HTR-8/SVneo (cell line): ENCODE data around the gene ZNFX1.
A peak's percentile ranks its signal among the peaks of the same experiment; 100 is the strongest.
"Not testable (repeated sequence)": the region's sequence is repeated elsewhere in the genome, so short reads cannot be mapped to it uniquely, and the experiment has no call there.

Experiments
- DNase-seq: peaks from one replicate; pipeline ENCODE4 v3.0.0; 2011; ENCODE audit warnings: low spot score, mixed read lengths; ENCODE audit not compliant: insufficient read length
- FAIRE-seq: peaks from 2 replicates; lab custom pipeline; 2011; peaks lifted over from hg19 to GRCh38; lab: Jason Lieb, UNC

The ZNFX1 gene

GRCh38 chr20:49294002-49294654, 16.3 kb upstream of the ZNFX1 start:
- FAIRE-seq: peak; percentile 86
- DNase-seq: not testable (repeated sequence)

- no peak for DNase-seq
- FAIRE-seq: no peak
These were observed 15.3 kb upstream of the ZNFX1 start for GRCh38 chr20:49293122-49293521.

DNA sequence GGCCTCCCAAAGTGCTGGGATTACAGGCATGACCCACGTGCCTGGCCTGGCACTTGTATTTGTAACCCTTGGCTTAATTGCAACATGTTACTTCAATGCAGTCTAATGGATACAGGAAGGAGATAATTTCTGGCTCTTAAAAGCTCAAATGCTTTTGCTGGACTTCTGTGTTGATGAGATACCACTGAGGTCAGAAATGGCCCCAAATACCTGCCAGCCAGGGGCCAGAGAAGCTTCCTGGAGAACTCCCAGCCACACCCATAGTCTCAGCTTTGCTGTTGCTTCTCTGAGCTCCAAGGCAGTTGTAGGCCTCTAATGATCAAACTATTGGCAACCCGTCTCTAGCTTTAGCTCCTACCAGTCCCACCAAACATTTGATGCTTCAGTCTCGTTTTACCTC, 14.2 kb upstream of the ZNFX1 start:
- DNase-seq: no peak
- no peak for FAIRE-seq

DNA sequence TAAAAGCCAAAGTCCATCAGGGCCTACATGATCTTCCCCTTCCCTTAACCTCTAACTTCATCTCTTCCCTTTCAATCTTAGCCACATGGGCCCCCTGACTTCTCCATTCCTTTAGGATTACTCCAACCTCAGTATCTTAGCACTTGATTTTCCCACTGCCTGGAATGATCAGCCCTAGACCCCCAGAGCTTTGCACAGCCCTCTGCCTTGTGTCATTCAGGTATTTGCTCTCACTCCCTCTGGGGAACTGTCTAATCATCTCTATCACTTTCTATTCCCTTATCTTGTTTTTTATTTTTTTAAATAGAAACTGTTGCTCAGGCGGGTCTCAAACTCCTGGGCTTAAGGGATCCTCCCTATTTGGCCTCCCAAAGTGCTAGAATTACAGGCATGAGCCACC, 13.3 kb upstream of the ZNFX1 start:
- DNase-seq: no peak
- no peak for FAIRE-seq

GRCh38 chr20:49290608-49291191, 12.8 kb upstream of the ZNFX1 start:
- DNase-seq: no peak
- peak; percentile 69 for FAIRE-seq

GRCh38 chr20:49288784-49289696, 11.2 kb upstream of the ZNFX1 start:
- FAIRE-seq: no peak

DNA sequence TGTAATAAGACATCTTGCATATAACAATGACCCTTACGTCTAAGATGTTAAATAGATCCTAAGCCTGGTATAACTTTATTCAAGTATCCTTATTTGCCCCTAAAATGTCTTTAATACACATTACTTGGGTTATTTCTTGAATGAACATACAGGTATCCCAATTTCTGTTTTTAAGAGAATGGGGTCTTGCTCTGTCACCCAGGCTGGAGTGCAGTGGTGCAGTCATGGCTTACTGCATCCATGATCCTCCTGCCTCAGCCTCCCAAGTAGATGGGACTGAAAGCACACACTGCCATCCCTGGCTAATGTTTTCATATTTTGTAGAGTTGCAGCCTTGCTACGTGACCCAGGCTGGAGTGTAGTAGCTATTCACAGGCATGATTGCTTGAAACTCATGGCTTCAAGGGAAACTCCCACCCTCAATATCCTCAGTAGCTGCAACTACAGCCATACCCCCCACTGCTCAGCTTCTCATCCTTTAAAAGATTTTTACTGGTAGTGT, 10.4 kb upstream of the ZNFX1 start:
- FAIRE-seq (peak; percentile 51), DNase-seq (no peak)

More at GRCh38 chr20:49288784-49289696, 11.2 kb upstream of the ZNFX1 start:
- DNase-seq: no peak

GRCh38 chr20:49287555-49288249, 9.8 kb upstream of the ZNFX1 start:
- DNase-seq (no peak), FAIRE-seq (no peak)

- DNase-seq (no peak), FAIRE-seq (no peak)
These were observed 9.1 kb upstream of the ZNFX1 start for GRCh38 chr20:49286689-49287551.

GRCh38 chr20:49285813-49286494, 8.1 kb upstream of the ZNFX1 start:
- DNase-seq (no peak), FAIRE-seq (no peak)

DNA sequence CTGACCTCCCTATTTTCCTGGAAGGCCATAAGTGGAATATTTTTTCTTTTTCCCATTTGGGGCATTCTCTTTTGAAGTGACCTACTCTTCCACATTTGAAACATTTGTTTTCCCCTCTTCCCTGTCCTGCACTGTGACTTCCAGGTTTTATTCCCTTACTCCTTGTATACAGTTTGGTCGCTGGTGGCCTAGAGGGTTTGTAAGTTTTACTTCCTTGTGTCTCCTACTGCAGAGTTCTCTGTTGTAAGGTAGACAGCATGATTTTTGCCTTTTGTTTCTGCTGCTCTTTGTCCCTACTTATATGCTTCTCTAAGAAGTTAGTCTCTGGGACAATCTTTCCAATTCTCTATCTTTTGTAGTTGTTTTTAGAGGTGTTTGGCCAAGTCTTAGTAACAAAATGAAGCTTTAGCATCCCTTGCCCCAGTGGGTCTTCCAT, 7.4 kb upstream of the ZNFX1 start:
- FAIRE-seq (no peak), DNase-seq (no peak)

DNA sequence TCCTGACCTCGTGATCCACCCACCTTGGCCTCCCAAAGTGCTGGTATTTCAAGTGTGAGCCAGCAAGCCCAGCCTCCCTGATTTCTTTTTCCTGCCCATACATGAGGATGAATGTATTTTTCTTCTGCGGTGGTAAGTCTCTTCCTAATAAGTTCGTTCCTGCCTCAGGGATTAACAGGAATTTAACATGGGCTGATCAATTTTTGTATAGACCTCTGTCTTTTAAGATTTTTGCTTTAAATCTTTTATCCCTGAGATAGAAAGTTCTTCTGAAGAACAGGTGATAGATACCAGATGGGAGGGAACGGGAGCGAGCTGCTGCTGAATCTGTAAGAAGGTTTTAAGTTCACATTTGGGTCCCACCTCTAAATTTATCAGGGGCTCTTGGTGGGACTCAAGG, 7.0 kb upstream of the ZNFX1 start:
- no peak for DNase-seq
- no peak for FAIRE-seq

DNA sequence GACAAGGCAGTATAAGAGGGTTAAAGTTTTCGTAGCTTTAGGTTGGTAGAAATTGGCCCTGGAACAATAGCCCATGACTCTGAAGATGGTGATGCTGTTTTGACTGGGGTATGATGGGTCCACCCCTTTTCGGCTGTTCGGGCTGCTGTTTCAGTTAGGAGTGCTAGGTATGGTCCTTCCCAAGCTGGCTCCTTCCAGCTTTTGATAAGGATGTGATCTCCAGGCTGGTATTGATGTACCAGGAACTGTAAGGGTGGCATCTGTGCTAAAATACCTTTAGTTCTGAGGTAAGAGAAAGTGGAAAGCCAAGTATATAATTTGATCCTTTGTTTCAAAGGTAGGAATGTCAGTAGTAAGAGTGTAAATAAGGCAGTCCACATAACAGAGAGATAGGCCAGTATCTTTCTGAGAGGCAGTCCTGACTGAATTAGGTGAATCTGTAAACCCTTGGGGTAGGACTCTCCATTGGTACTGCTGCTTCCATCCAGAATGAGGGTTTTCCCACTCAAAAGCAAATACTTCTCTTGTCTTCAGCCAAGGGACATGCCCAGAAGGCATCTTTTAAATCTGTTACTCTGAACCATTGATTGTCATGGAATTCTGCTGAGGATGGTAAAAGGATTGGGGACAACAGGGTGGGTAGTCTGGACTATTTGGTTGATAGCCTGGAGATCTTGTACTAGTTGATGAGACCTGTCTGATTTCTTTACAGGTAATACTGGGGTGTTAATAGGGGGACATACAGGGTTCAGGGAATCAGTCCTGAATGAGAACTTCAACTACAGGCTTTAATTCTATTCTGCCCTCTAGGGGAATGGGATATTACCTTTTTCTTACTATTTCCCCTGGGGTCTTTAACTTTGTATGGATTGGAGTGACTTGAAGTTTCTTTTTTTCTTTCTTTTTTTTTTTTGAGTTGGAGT, 6.1 kb upstream of the ZNFX1 start:
- DNase-seq: no peak
- FAIRE-seq: no peak

DNA sequence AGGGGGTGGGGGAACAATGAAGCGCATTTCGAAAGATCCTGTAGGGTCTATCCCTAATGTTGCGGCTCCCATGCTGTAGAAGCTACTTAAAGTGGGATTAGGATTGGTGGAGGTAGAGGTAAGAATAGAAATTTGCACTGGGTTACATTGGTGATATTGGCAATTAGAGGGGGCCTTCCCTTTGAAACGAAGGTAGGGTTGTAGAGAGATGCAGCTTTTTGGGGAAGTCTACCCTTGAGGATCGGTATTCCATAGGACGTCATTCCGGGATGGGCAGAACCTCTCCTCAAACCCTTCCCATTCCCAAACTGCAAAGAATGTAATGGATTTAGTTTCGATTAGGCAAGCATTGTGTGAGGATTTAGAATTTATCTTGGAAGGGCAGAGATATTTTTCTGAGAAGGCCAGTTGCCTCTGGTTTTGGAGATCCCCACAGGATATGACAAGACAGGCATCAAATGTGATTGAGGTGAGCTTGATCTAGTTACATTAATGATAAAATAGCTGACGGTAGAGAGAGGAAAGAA, 5.4 kb upstream of the ZNFX1 start:
- DNase-seq (no peak), FAIRE-seq (no peak)

DNA sequence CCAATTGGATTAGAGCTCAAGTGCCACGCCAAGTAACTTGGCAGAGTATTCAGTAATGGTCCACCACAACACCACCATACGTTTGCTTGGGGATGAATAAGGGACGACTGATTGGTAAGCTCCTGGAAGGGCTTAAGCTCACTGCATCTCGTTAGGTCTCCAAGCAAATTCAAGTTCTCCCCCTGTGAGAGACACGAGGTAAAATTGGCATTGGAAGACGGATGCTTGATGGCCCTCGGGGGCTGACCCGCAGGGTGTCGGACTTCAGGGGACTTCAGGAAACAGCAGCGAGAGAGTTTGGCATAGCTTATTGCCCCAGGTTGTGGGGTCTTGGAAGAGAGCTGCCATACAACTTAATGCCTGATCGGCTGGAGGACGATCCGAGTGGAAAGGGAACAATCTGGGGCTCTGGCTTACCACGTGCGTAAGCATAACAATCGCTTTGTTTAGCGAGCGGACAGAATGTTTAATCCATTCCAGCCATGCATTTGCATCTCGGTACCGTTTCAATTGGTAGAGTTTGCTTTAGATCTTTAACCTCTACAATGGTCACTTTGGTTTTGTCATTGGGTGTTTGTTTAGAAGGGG, 4.8 kb upstream of the ZNFX1 start:
- no peak for DNase-seq
- no peak for FAIRE-seq

- FAIRE-seq (no peak), DNase-seq (no peak)
These were observed 4.1 kb upstream of the ZNFX1 start for GRCh38 chr20:49281913-49282467.
